Tibial artery (tissue), 4 donors: ENCODE results near the gene TRAPPC2B.
A peak's percentile ranks its signal among the peaks of the same experiment; 100 is the strongest.

ENCODE experiments used
- DNase-seq, 2 donors: peaks; one replicate each; pipeline ENCODE4 v3.0.0-alpha.2; 2019
- H3K27ac ChIP-seq, 2 donors: fragments of 200-600 bp; sonication (generic) in 1 of 2; 1 replicate in 1 of 2; 2 replicates in 1 of 2; pipeline ENCODE4 v1.5.1; 2018 to 2019; ENCODE audit warnings: mild to moderate bottlenecking in 1 of 2
- H3K27me3 ChIP-seq, 2 donors: fragments of 200-600 bp; sonication (generic) in 1 of 2; one replicate each; pipeline versions ENCODE4 v1.5.1 to v1.6.0; 2016 to 2019
- H3K36me3 ChIP-seq, 3 donors: fragments of 200-600 bp; sonication (generic) in 2 of 3; one replicate each; pipeline ENCODE4 v1.5.1; 2016 to 2019; ENCODE audit warnings: mild to moderate bottlenecking in 2 of 3
- H3K4me1 ChIP-seq, 4 donors: fragments of 200-600 bp; sonication (generic) in 2 of 4; 1 replicate in 3 of 4; 2 replicates in 1 of 4; pipeline ENCODE4 v1.5.1; 2016 to 2019
- H3K4me3 ChIP-seq, 2 donors: fragments of 200-600 bp; sonication (generic) in 1 of 2; 1 replicate in 1 of 2; 2 replicates in 1 of 2; pipeline ENCODE4 v1.5.1; 2018 to 2019; ENCODE audit warnings: mild to moderate bottlenecking in 2 of 2
- H3K9me3 ChIP-seq, 3 donors: fragments of 200-600 bp; sonication (generic) in 1 of 3; one replicate each; pipeline ENCODE4 v1.5.1; 2016 to 2019
- intact Hi-C: fragments of 100-400 bp; cut with DNase I; formaldehyde crosslinking; loops from one replicate; pipeline ENCODE4 v1.15.0; 2023; ENCODE audit warnings: low total_unique reads
- TF ChIP-seq, protein P1 (sequence below), 2 experiments: fragments of 200-600 bp in 1 of 2; fragments of 450-650 bp in 1 of 2; IDR thresholded peaks; one replicate each; pipeline ENCODE4 v1.5.1; 2017 to 2019; ENCODE audit warnings: antibody characterized with exemption in 2 of 2, mild to moderate bottlenecking in 1 of 2, moderate library complexity in 1 of 2

Gene TRAPPC2B

DNA sequence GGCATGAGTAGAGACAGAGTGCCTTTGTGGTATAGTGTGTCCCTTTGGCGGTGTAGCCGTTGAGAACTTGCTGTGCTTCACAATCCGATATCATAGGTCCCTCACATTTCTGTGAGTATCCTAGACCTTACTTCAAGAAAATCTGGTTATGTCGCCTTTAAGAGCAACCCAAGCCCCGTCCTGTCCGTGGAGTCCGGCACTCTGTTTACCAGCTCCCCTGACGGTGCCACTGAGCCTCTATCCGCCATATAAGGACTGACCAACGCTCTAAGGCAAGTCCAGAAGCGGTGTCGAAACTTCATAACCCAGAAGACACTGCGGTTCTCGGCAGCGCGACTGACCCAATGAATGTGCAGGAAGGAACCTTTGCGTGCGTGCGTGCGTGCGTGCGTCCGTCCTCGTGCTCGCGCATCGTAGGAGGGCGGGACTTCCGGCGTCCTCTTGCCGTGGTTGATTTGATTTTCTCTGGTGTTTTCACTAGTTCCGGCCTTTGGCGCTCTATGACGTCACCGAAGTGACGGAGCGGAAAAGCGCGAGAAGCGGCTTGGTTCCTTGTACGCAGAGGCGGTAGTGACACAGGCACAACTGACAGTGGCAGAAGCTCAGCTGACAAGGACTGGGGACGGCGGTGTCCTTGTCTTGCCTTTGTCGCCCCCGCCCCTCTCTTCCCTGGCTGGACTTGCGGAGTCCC, at the start of gene TRAPPC2B, which contains the start of gene ZNF547:
Gene TRAPPC2B (plus strand): TSS at position 555 of the 691 bp plus-strand sequence. CDS start 1,283 bp downstream, outside the sequence.
Gene ZNF547 (plus strand): TSS at position 555 of the 691 bp plus-strand sequence. CDS start 5,005 bp downstream, outside the sequence.
- peaks cover 20 to 46% (median 44%) of the 10 kb centered on the region in 3 donors for H3K36me3 ChIP-seq
- peaks cover 0 to 42% (median 9%) of the 10 kb centered on the region in 3 donors for H3K9me3 ChIP-seq
- peak; percentile 99 to 100 for DNase-seq
- H3K27me3 ChIP-seq, result no peaks in the 10 kb centered on the region
- H3K4me1 ChIP-seq, result peaks cover 0 to 19% (median 6%) of the 10 kb centered on the region in 4 donors
- TF ChIP-seq, protein P1, sequence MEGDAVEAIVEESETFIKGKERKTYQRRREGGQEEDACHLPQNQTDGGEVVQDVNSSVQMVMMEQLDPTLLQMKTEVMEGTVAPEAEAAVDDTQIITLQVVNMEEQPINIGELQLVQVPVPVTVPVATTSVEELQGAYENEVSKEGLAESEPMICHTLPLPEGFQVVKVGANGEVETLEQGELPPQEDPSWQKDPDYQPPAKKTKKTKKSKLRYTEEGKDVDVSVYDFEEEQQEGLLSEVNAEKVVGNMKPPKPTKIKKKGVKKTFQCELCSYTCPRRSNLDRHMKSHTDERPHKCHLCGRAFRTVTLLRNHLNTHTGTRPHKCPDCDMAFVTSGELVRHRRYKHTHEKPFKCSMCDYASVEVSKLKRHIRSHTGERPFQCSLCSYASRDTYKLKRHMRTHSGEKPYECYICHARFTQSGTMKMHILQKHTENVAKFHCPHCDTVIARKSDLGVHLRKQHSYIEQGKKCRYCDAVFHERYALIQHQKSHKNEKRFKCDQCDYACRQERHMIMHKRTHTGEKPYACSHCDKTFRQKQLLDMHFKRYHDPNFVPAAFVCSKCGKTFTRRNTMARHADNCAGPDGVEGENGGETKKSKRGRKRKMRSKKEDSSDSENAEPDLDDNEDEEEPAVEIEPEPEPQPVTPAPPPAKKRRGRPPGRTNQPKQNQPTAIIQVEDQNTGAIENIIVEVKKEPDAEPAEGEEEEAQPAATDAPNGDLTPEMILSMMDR (IDR thresholded peaks at IDR 0.05), result no peak
- intact Hi-C loops, result loop anchor here (2.0 kb wide), 1 partner anchor 122 kb away; the partner anchor contains the start of gene ZNF805
- peak within 1 kb of the TSS; percentile 70 to 80 for H3K4me3 ChIP-seq
- peak within 1 kb of the TSS; percentile 92 to 97 for H3K27ac ChIP-seq

DNA sequence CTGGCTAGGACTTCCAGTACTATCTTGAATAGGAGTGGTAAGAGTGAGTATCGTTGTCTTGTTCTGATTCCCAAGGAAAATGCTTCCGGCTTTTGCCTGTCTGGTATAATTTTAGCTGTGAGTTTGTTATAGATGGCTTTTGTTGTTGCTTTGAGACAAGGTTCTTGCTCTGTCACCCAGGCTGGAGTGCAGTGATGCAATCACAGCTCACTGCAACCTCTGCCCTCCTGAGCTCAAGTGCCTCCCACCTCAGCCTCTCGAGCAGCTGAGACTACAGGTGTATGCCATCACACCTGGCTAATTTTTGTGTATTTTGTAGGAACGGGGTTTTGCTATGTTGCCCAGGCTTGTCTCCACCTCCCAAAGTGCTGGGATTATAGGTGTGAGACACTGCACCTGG, 49.2 kb upstream of the TRAPPC2B start:
- Histone ChIP-seq H3K36me3 (no peaks in the 10 kb centered on the region), H3K4me1 (no peaks in the 10 kb centered on the region), H3K27ac (no peak overlapping the region), H3K9me3 (no peaks in the 10 kb centered on the region), H3K4me3 (no peak overlapping the region), H3K27me3 (peaks cover 0 to 9% of the 10 kb centered on the region in 2 donors)
- no peak for DNase-seq
- intact Hi-C loops, result no loop called here
- TF ChIP-seq, protein P1 (IDR thresholded peaks at IDR 0.05), result no peak

DNA sequence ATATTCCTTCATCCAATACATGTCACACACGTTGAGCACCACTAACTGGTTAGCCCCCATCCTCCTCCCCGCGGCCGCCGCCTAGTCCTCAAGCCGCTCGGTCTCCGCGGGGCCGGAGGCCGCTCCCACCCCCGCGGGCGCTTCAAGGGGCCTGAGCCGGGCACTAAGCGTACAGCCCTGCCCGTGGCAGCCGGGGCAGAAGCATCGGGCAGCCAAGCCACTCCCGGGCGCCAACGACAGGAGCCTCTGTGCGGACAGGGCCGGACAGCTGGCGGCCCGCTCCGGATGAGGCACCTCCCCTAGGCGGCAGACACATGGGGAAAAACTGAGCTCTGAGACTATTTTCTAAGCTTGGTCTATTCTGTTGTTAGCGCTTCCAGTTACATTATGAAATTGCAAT, 45.8 kb upstream of the TRAPPC2B start:
- Histone ChIP-seq H3K36me3 (peaks cover 0 to 5% (median 2%) of the 10 kb centered on the region in 3 donors), H3K4me1 (peaks cover 0 to 18% (median 13%) of the 10 kb centered on the region in 4 donors), H3K27ac (no peak overlapping the region), H3K9me3 (peaks cover 0 to 5% (median 1%) of the 10 kb centered on the region in 3 donors), H3K4me3 (no peak overlapping the region), H3K27me3 (peaks cover 0 to 9% of the 10 kb centered on the region in 2 donors)
- TF ChIP-seq, protein P1 (IDR thresholded peaks at IDR 0.05), result no peak
- intact Hi-C loops, result no loop called here
- DNase-seq, result no peak

DNA sequence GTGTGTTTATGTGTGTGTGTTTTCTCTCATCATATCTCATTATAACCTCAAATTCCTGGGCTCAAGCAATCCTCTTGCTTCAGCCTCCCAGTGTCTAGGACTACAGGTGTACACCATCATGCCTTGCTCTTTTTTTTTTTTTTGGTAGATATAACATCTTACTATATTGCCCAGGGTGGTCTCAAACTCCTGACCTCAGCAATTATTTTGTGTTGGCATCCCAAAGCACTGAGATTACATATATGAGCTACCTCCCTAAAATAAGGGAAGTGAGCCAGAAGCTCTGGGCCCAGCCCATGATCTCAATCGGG, 43.5 kb upstream of the TRAPPC2B start:
- Histone ChIP-seq H3K27ac (peak overlapping the region; percentile 87 to 95), H3K36me3 (peaks cover 23 to 25% (median 23%) of the 10 kb centered on the region in 3 donors), H3K27me3 (peaks cover 0 to 9% of the 10 kb centered on the region in 2 donors), H3K9me3 (peaks cover 0 to 26% (median 13%) of the 10 kb centered on the region in 3 donors), H3K4me1 (peaks cover 0 to 18% (median 13%) of the 10 kb centered on the region in 4 donors), H3K4me3 (peak overlapping the region; percentile 93 to 94)
- intact Hi-C loops, result loop anchor here (5.0 kb wide), 1 partner anchor 37 kb away; no protein-coding TSS in a partner anchor
- TF ChIP-seq, protein P1 (IDR thresholded peaks at IDR 0.05), result no peak
- DNase-seq, result no peak

DNA sequence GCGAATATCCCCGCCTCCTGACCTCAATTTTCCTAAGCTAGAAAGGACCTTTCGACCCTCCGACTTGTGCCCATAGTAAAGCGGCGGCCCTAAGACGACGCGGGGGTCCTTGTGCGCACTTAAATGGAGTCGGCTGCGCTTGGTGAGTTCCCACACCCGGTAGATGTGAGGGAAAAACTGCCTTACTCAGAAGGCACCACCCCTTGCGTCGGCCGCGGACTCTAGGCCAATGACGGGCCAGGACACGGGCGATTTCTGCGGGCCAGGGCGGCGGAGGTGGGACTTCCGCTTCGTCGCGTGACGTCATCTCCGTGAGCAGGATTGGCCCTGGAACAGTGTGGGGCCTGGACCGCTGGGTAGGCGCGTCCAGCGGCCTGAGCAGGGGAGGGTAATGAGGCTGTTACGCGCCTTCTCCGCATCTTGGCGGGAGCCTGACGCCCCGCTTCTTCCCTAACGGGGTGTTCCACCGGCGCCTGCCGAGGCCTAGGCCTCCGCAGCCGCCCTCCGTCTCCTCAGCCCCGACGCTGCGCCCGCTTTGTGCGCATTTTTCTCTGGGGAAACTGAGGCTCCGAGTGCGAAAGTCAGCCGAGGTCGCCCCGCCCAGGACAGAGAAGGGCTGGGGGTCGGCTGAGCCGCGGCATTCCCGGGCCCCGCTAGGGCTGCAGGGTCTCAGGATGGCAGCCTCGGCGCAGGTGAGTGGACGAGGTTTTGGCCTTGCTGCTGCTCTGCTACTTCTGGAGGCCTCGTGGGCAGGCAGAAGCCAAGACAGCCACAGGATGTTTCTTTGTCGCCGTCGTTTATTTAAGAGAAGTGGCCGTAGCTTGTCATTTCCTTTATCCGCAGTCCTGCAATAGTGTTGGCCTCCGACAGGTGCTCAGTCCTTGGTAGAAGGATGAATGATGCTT, 42.9 kb upstream of the TRAPPC2B start, which contains the start of gene ZNF543:
Gene ZNF543 (plus strand): TSS at position 293 of the 905 bp plus-strand sequence. CDS start 382 bp downstream, at position 675.
- TF ChIP-seq, protein P1 (IDR thresholded peaks at IDR 0.05), result no peak
- DNase-seq, result peak; percentile 93 to 97
- H3K27ac ChIP-seq, result peak within 1 kb of the TSS; percentile 87 to 95
- peaks cover 0 to 9% of the 10 kb centered on the region in 2 donors for H3K27me3 ChIP-seq
- intact Hi-C loops, result loop anchor here (5.0 kb wide), 1 partner anchor 37 kb away; no protein-coding TSS in a partner anchor
- H3K9me3 ChIP-seq, result peaks cover 0 to 32% (median 19%) of the 10 kb centered on the region in 3 donors
- H3K4me1 ChIP-seq, result peaks cover 0 to 18% (median 13%) of the 10 kb centered on the region in 4 donors
- H3K36me3 ChIP-seq, result peaks cover 29 to 31% (median 29%) of the 10 kb centered on the region in 3 donors
- peak within 1 kb of the TSS; percentile 93 to 94 for H3K4me3 ChIP-seq
